T-helper 9 cell (primary cell): ENCODE data around the gene TIRAP.
A peak's percentile ranks its signal among the peaks of the same experiment; 100 is the strongest.
"Not testable (repeated sequence)": the region's sequence is repeated elsewhere in the genome, so short reads cannot be mapped to it uniquely, and the experiment has no call there.

ENCODE experiments used
- DNase-seq: peaks from one replicate; pipeline ENCODE4 v3.0.0-alpha.2; 2020
- total RNA-seq, 2 donors: gene quantifications; one replicate each; lab custom pipeline; 2026; lab: John Stamatoyannopoulos, UW

TIRAP gene
- 8.9 to 18.5 reads per million in 2 donors for total RNA-seq

- DNase-seq: peak; percentile 49
Measured at GRCh38 chr11:126282736-126283591, at the start of gene TIRAP. TIRAP (plus strand) TSS chr11:126283093; CDS start chr11:126290895, 7,802 bp downstream.

- no peak for DNase-seq
Measured at GRCh38 chr11:126233391-126233790, 49.5 kb upstream of the TIRAP start.

GRCh38 chr11:126246636-126247035, 36.3 kb upstream of the TIRAP start:
- no peak for DNase-seq

GRCh38 chr11:126253265-126253664, 29.6 kb upstream of the TIRAP start:
- no peak for DNase-seq

GRCh38 chr11:126254819-126255218, 28.1 kb upstream of the TIRAP start:
- no peak for DNase-seq

- not testable (repeated sequence) for DNase-seq
Measured at GRCh38 chr11:126255507-126255906, 27.4 kb upstream of the TIRAP start.

- DNase-seq: no peak
Measured at GRCh38 chr11:126256216-126256615, 26.7 kb upstream of the TIRAP start.

GRCh38 chr11:126257144-126257543, 25.7 kb upstream of the TIRAP start:
- no peak for DNase-seq

GRCh38 chr11:126257764-126258163, 25.1 kb upstream of the TIRAP start:
- no peak for DNase-seq

GRCh38 chr11:126262216-126262615, 20.7 kb upstream of the TIRAP start:
- DNase-seq: no peak

- DNase-seq: no peak
Measured at GRCh38 chr11:126263489-126263888, 19.4 kb upstream of the TIRAP start.

- no peak for DNase-seq
Measured at GRCh38 chr11:126265811-126266210, 17.1 kb upstream of the TIRAP start.

GRCh38 chr11:126267650-126268049, 15.2 kb upstream of the TIRAP start:
- DNase-seq: no peak

- DNase-seq: no peak
Measured at GRCh38 chr11:126268361-126268707, 14.6 kb upstream of the TIRAP start.

- DNase-seq: peak; percentile 99
Measured at GRCh38 chr11:126268708-126269579, 13.9 kb upstream of the TIRAP start, which contains the start of the genes FOXRED1 and SRPRA. FOXRED1 (plus strand) TSS chr11:126269154; CDS start chr11:126269207, 53 bp downstream. SRPRA (minus strand) TSS chr11:126268895; CDS start chr11:126268804, 91 bp downstream.

- DNase-seq: no peak
Measured at GRCh38 chr11:126277322-126277721, 5.6 kb upstream of the TIRAP start.

- DNase-seq: no peak
Measured at GRCh38 chr11:126277780-126278179, 5.1 kb upstream of the TIRAP start.

- DNase-seq: no peak
Measured at GRCh38 chr11:126279191-126279590, 3.7 kb upstream of the TIRAP start.

- no peak for DNase-seq
Measured at GRCh38 chr11:126280595-126280994, 2.3 kb upstream of the TIRAP start.

GRCh38 chr11:126281245-126281644, 1.6 kb upstream of the TIRAP start:
- no peak for DNase-seq

GRCh38 chr11:126281666-126282175, 1.2 kb upstream of the TIRAP start:
- no peak for DNase-seq

GRCh38 chr11:126282361-126282735, 545 bp upstream of the TIRAP start:
- DNase-seq: peak; percentile 22

- peak; percentile 74 for DNase-seq
Measured at GRCh38 chr11:126284829-126285228, 1.9 kb downstream of the TIRAP start.
